ENCODE data around the gene WNT1. TPM values are rescaled to one million over a fixed set of nuclear protein-coding genes. Genes with fewer than 3 reads are reported as not detected.

Gene WNT1
- total and polyA plus RNA-seq, 2 donors (not counting 3 experiments of a cell fraction or from before 2014, with no cell fraction given): not detected

- TF ChIP-seq EZH2 (IDR thresholded peaks at IDR 0.05; ENCODE audit: borderline replicate concordance, low read depth, low read length, severe bottlenecking) (peak; percentile 48), GATA2 (IDR thresholded peaks at IDR 0.05; ENCODE audit: insufficient read depth, insufficient read length, low read depth, low read length) (no peak)
- ChIA-PET POLR2A (interaction anchor here (0.6 kb wide), 1 partner anchor 193 kb away, joined by 6 read pairs; no protein-coding TSS in a partner anchor), CTCF (interaction anchor here (0.9 to 10.5 kb wide), 7 partner anchors 13 to 142 kb away, joined by 3 to 175 read pairs (median 5); partner anchors contain the start of genes FKBP11, PRKAG1 and WNT1)
- Histone ChIP-seq H3K36me3 (ENCODE audit: control insufficient read depth in 2 of 2, extremely low read depth in 1 of 2, insufficient read depth in 2 of 2, low read length in 2 of 2) (no peaks in the 10 kb centered on the region), H3K27ac (ENCODE audit: insufficient read depth, low read depth, low read length) (no peak overlapping the region), H3K9me1 (replicated peaks; ENCODE audit: control insufficient read depth, extremely low read depth, insufficient read depth, low read length) (no peaks in the 10 kb centered on the region), H3K4me2 (ENCODE audit: insufficient read depth, low read length) (no peak overlapping the region), H3K79me2 (ENCODE audit: control insufficient read depth, insufficient read depth, low read length) (no peaks in the 10 kb centered on the region), H3K27me3 (ENCODE audit: control insufficient read depth in 2 of 2, insufficient read depth in 2 of 2, low read length in 2 of 2) (peaks cover 26 to 28% of the 10 kb centered on the region in 2 experiments), H3K9ac (replicated peaks; ENCODE audit: extremely low read depth, insufficient read depth, low read length) (no peak overlapping the region), H4K20me1 (replicated peaks; ENCODE audit: control insufficient read depth, extremely low read depth, insufficient read depth, low read length) (no peaks in the 10 kb centered on the region), H2AFZ (ENCODE audit: low read depth, low read length) (no peak overlapping the region), H3K4me3 (replicated peaks in 1 of 3; ENCODE audit: insufficient read depth in 1 of 3, low read depth in 1 of 3, low read length in 3 of 3) (no peak overlapping the region), H3K4me1 (ENCODE audit: control insufficient read depth, extremely low read depth, insufficient read depth, low read length) (peaks cover 9% of the 10 kb centered on the region), H3K9me3 (replicated peaks; ENCODE audit: control insufficient read depth, insufficient read depth, low read length) (no peaks in the 10 kb centered on the region)
- dilution Hi-C loops (cut with MboI; ENCODE audit: extremely low pct_ligation_motif_present, low sequenced_read_pairs) (no loop called here), intact Hi-C loops (cut with micrococcal nuclease) (loop anchor here (1.0 kb wide), 2 partner anchors 20 to 141 kb away; no protein-coding TSS in a partner anchor)
- no TSS peak for BruUV-seq (replicated peaks)
- no peak for FAIRE-seq
- DNase-seq (ENCODE audit: low read depth, low spot score): no peak
These were observed 16.3 kb downstream of the WNT1 start for GRCh38 chr12:48994224-48995085.

- no peak overlapping the region for H3K4me3 ChIP-seq (replicated peaks in 1 of 3; ENCODE audit: insufficient read depth in 1 of 3, low read depth in 1 of 3, low read length in 3 of 3)
- peak; percentile 74 for FAIRE-seq
- peaks cover 11% of the 10 kb centered on the region for H3K4me1 ChIP-seq (ENCODE audit: control insufficient read depth, extremely low read depth, insufficient read depth, low read length)
- no peaks in the 10 kb centered on the region for H3K9me1 ChIP-seq (replicated peaks; ENCODE audit: control insufficient read depth, extremely low read depth, insufficient read depth, low read length)
- H3K27me3 ChIP-seq (ENCODE audit: control insufficient read depth in 2 of 2, insufficient read depth in 2 of 2, low read length in 2 of 2): peaks cover 25 to 26% of the 10 kb centered on the region in 2 experiments
- ChIA-PET CTCF (interaction anchor here (0.7 to 10.5 kb wide), 12 partner anchors 14 to 240 kb away, joined by 3 to 175 read pairs (median 6); partner anchors contain the start of genes DDX23, FKBP11, PRKAG1 and WNT1), POLR2A (interaction anchor here (0.6 kb wide), 1 partner anchor 194 kb away, joined by 6 read pairs; no protein-coding TSS in a partner anchor)
- peak overlapping the region; percentile 45 for H3K4me2 ChIP-seq (ENCODE audit: insufficient read depth, low read length)
- dilution Hi-C loops (cut with MboI; ENCODE audit: extremely low pct_ligation_motif_present, low sequenced_read_pairs) (no loop called here), intact Hi-C loops (cut with micrococcal nuclease) (loop anchor here (1.0 kb wide), 2 partner anchors 21 to 142 kb away; no protein-coding TSS in a partner anchor)
- no peaks in the 10 kb centered on the region for H3K9me3 ChIP-seq (replicated peaks; ENCODE audit: control insufficient read depth, insufficient read depth, low read length)
- BruUV-seq (replicated peaks): no TSS peak
- H3K79me2 ChIP-seq (ENCODE audit: control insufficient read depth, insufficient read depth, low read length): no peaks in the 10 kb centered on the region
- H3K27ac ChIP-seq (ENCODE audit: insufficient read depth, low read depth, low read length): no peak overlapping the region
- peak; percentile 77 for DNase-seq (ENCODE audit: low read depth, low spot score)
- H3K9ac ChIP-seq (replicated peaks; ENCODE audit: extremely low read depth, insufficient read depth, low read length): no peak overlapping the region
- no peaks in the 10 kb centered on the region for H4K20me1 ChIP-seq (replicated peaks; ENCODE audit: control insufficient read depth, extremely low read depth, insufficient read depth, low read length)
- TF ChIP-seq MAX (IDR thresholded peaks at IDR 0.05; ENCODE audit: insufficient read depth, insufficient read length) (no peak), POLR2AphosphoS5 (IDR thresholded peaks at IDR 0.05; ENCODE audit: insufficient read depth, low read depth, low read length) (no peak), MYC (IDR thresholded peaks at IDR 0.05; ENCODE audit: low read depth, low read length) (no peak), FOS (IDR thresholded peaks at IDR 0.05; ENCODE audit: borderline replicate concordance, insufficient read depth, low read length) (no peak), JUN (IDR thresholded peaks at IDR 0.05; ENCODE audit: borderline replicate concordance, insufficient read depth, insufficient read length, low read depth) (no peak), CTCF (IDR thresholded peaks at IDR 0.05; ENCODE audit: extremely low read depth in 1 of 2, insufficient read depth in 1 of 2, low read depth in 1 of 2, low read length in 2 of 2) (peak; percentile 69 to 85), EZH2 (IDR thresholded peaks at IDR 0.05; ENCODE audit: borderline replicate concordance, low read depth, low read length, severe bottlenecking) (peak; percentile 44), GATA2 (IDR thresholded peaks at IDR 0.05; ENCODE audit: insufficient read depth, insufficient read length, low read depth, low read length) (no peak), POLR2A (IDR thresholded peaks at IDR 0.05; ENCODE audit: low read depth, low read length) (no peak)
- H2AFZ ChIP-seq (ENCODE audit: low read depth, low read length): peak overlapping the region; percentile 6
- no peaks in the 10 kb centered on the region for H3K36me3 ChIP-seq (ENCODE audit: control insufficient read depth in 2 of 2, extremely low read depth in 1 of 2, insufficient read depth in 2 of 2, low read length in 2 of 2)
These were observed 17.2 kb downstream of the WNT1 start for GRCh38 chr12:48995086-48995879.

Measured in endothelial cell of umbilical vein (primary cell).